ENCODE measurements around the gene NGEF. TPM values are rescaled to one million over a fixed set of nuclear protein-coding genes. Genes with fewer than 3 reads are reported as not detected.

NGEF gene
- total and polyA plus RNA-seq, 9 of the 15 experiments (the other 6 are each of a cell fraction or from before 2014, with no cell fraction given): 0.07 to 0.17 (median 0.09) TPM; not detected in 6

DNA sequence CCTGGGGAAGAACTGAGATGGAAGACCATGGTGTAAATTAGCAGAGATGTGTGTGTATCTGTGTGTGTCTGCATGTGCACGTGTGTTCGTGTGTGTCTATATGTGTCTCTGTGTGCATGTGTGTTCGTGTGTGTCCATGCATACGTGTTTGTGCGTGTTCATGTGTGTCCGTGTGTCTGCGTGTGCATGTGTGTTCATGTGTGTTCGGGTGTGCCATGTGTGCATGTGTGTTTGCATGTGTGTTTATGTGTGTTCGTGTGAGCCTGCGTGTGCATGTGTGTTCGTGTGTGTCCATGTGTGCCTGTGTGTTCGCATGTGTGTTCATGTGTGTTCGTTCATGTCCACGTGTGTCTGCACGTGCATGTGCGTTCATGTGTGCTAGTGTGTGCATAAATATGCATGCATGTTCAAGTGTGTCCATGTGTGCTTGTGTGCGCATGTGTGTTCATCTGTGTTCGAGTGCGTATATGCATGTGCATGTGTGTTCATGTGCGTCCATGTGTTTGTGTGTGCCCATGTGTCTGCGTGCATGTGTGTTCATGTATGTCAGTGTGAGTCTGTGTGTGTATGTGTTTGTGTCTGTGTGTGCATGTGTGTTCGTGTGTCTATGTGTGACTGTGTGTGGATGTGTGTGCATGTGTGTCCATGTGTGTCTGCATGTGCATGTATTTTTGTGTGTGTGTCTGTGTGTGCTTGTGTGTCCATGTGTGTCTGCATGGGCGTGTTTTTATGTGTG, 22.5 kb upstream of the NGEF start:
- FAIRE-seq (no peak), ATAC-seq (no peak), DNase-seq (ENCODE audit: extremely low read depth in 1 of 4, low spot score in 3 of 4) (no peak)
- Histone ChIP-seq H2AFZ (ENCODE audit: low read depth, low read length) (no peak overlapping the region), H3K4me3 (no peak overlapping the region), H3K9ac (ENCODE audit: insufficient read depth in 1 of 2, low read depth in 2 of 2, low read length in 2 of 2) (no peak overlapping the region), H3K4me2 (ENCODE audit: insufficient read depth, low read length) (no peak overlapping the region), H3K79me2 (ENCODE audit: control insufficient read depth, insufficient read depth, low read length) (no peaks in the 10 kb centered on the region), H3K36me3 (ENCODE audit: control insufficient read depth, insufficient read depth, low read length) (no peaks in the 10 kb centered on the region), H3K9me3 (replicated peaks; ENCODE audit: control insufficient read depth, insufficient read depth, low read depth, low read length) (no peaks in the 10 kb centered on the region; the same call in 1 of the 2 replicates), H3K9me1 (ENCODE audit: control insufficient read depth, insufficient read depth, low read length) (no peaks in the 10 kb centered on the region), H3K27ac (ENCODE audit: extremely low read depth, low read depth, low read length) (no peak overlapping the region), H4K20me1 (replicated peaks; ENCODE audit: control insufficient read depth, insufficient read depth, low read length) (no peaks in the 10 kb centered on the region), H3K27me3 (ENCODE audit: control insufficient read depth in 2 of 2, insufficient read depth in 2 of 2, low read length in 2 of 2) (peaks cover 3 to 36% of the 10 kb centered on the region in 2 experiments; a peak in 3 of 5 replicates), H3K4me1 (replicated peaks in 1 of 2; ENCODE audit: control insufficient read depth in 2 of 2, insufficient read depth in 2 of 2, low read length in 2 of 2) (peaks cover 0 to 9% of the 10 kb centered on the region in 2 experiments; a peak in 2 of 5 replicates)
- POLR2A ChIA-PET: no interaction called here
- intact Hi-C loops (cut with micrococcal nuclease) (no loop called here), in situ Hi-C loops (cut with MboI) (no loop called here)
- CTCF ChIA-PET (ENCODE audit: low intra/inter-chr PET ratio): no interaction called here
- 45% methylated on average over 22 of the region's 23 CpGs for whole genome bisulfite sequencing (ENCODE audit: insufficient coverage, low coverage, missing lambda C conversion rate)
- no TSS peak for BruUV-seq (replicated peaks)
- TF ChIP-seq, protein P1, sequence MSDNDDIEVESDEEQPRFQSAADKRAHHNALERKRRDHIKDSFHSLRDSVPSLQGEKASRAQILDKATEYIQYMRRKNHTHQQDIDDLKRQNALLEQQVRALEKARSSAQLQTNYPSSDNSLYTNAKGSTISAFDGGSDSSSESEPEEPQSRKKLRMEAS (CRISPR knock-in tag; IDR thresholded peaks at IDR 0.05): peak; percentile 50; the same call in 1 of the 2 replicates
- TF ChIP-seq PHF20 (IDR thresholded peaks at IDR 0.05; ENCODE audit: partially characterized antibody) (peak; percentile 31), PYGO2 (tag; IDR thresholded peaks at IDR 0.05) (no peak), ZSCAN29 (IDR thresholded peaks at IDR 0.05) (no peak), FOXM1 (IDR thresholded peaks at IDR 0.05; ENCODE audit: low read depth) (no peak), FOXM1 (CRISPR knock-in tag; IDR thresholded peaks at IDR 0.05; ENCODE audit: low read depth) (no peak), SMAD1 (IDR thresholded peaks at IDR 0.05; ENCODE audit: low read depth, low read length, partially characterized antibody) (no peak), NRF1 (conservative IDR thresholded peaks at IDR 0.05 in 1 of 2, IDR thresholded peaks at IDR 0.05 in 1 of 2) (no peak), CREB3L1 (IDR thresholded peaks at IDR 0.05; ENCODE audit: borderline replicate concordance, low read depth) (no peak), KHSRP (IDR thresholded peaks at IDR 0.05) (no peak)
- TF ChIP-seq, protein P2, sequence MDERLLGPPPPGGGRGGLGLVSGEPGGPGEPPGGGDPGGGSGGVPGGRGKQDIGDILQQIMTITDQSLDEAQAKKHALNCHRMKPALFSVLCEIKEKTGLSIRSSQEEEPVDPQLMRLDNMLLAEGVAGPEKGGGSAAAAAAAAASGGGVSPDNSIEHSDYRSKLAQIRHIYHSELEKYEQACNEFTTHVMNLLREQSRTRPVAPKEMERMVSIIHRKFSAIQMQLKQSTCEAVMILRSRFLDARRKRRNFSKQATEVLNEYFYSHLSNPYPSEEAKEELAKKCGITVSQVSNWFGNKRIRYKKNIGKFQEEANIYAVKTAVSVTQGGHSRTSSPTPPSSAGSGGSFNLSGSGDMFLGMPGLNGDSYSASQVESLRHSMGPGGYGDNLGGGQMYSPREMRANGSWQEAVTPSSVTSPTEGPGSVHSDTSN (CRISPR knock-in tag; IDR thresholded peaks at IDR 0.05; ENCODE audit: low read depth): no peak
- TF ChIP-seq, protein P2 (tag; conservative IDR thresholded peaks at IDR 0.05; ENCODE audit: low read depth): no peak

All from K562 (cell line).